ENCODE results near the gene ARHGAP19.

ARHGAP19 gene

DNA sequence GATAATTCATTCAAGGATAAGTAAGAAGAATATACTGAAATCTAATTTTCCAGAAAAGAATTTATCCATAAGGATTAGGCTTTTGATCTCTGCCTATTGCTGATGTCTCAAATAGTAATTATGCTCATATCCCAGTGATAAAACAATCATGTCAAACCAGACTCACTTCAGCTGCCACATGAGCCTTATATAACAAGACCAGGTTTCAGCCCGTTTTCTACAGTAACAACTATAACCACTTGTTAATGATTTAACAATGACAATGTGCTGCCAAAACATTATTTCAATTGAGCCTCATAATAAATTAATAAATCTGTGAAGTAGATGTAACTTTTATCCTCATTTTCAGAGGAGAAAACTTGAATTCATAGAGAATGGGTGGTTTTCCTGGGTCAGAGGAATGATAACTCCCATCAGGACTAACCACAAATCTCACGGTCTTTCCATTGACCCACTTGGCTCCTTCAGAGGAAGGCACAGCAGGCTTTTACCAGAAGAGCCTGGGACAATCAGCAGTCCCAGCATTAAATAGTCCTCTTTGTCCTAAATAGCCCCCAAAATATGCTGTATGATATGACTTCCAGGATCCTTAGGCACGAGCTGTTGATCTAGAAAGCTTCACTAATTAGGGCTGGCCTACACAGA, 64.2 kb downstream of the ARHGAP19 start:
- no peak for DNase-seq

DNA sequence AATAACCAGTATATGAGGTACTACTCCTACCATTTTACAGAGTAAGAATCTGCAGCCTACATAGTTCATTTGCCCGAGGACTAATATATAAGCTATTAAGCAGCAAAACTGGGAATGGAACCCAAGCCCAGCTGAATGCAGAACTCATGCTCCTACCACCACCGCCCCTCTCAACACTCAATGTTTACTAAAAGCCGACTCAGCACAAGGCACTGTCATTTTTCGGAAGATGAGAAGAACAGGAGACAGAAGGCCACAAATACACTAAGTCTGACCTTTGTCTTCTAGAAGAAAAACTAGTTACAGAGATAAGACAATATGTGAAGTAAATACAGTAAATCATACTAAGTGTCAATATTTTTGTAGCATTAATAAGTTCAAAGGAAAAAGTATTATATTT, 66.0 kb downstream of the ARHGAP19 start:
- no peak for DNase-seq

DNA sequence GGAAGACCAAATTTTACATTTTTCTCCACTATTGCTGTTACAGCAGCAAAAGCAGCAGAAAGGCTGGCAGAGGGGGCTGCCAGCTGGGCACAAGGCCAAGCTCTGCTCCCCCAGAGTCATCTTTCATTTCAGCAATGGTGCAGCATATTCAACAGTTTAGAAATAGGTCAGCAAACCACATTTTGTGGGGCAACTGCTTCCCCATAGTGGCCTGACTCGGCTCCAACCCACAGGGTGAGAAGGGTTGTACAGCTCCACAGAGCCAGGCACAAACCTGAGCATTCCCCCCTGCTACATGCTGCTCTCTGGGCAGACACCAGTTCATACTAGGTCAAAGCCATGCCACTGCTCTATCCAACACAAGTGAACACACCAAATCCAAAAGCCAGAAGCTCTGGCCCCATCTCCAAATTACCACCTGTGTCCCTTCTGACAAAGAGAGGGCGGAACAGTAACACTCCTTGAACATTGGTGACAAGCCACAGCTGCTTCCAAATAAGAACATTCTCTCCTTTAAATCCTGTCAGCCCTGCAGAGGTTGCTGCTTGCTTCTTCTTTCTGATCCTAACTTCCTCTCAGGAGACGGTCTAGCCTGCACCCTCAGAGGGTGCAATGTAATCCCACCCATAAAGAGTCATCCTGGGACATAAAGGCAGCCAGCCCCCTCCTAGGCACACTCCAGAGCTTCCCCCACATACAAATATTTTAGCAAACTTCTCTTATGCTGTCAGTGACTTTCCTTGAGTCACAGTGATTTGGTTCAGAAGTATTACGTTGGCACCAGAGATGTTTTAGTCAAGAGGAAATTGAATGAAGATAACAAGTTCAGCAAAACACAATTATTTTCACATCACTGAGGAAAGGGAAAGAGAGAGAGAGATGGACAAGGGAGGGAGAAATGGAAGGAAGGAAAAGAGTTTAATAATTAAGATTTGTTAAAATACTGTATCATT, 67.7 kb downstream of the ARHGAP19 start:
- DNase-seq = no peak

DNA sequence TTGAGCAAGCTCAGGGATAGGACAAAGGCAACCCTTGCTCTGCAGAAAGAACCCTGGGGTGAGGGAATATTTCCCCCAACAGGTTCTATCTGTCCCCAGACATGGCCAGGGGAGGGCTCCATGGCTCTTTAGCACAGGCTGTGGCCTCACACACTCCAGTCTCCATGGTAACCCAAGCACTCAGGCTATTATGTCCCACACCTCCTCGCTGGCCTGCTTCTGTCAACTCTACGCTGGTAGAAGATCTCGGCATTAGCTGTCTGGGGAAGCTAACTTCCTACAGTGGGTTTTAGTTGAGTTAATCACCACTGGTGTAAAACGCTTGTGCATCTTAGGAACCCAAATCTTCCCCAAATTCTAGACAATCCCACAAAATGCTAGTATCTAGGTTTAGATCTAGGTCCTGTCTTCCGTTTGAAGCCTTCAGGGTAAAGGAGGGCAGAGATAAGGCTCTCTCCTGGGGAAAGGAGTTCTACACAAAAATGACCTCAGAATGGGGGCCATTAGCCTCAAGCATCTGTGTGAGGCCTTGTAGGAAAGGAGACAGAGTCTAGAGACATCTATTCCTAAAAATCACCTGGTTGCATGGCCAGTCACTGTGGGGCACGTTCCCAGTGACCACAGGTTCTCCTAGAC, 70.0 kb downstream of the ARHGAP19 start:
- DNase-seq = no peak

DNA sequence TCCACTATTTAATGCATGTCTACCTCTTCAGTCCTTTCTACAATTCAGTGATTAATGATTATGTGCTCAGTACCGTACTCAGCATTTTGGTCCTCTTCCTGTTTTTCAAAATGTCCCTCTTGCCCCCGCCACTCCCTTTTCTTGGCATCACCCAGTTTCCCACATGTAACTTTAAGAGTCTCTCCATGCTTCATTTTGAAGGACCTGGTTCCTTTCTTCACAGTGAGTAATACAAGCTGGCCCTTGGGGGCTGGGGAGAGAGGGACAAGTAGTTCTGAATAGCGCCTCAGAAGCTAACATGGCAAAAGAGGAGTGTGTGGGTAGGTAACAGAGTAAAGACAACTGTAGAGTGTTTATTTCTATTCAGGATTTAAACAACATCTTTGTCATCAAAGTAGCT, 72.1 kb downstream of the ARHGAP19 start:
- no peak for DNase-seq

DNA sequence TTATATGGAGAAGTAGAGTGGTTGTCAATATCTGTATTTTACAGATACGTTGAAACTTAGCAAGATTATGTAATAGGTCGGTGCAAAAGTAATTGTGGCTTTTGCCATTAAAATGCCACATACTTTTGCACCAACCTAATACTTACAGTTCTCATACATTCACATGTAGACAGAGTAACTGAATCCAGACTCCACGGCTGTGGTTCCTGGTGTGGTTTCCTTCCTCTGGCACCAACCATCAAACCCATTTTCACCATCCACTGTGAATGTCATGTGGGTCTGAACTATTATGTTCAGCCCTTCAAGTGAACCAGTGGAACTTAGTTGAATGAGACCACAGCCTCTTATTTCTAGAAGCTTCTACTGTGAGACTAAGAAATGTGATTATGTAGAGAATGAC, 75.1 kb downstream of the ARHGAP19 start:
- no peak for DNase-seq

DNA sequence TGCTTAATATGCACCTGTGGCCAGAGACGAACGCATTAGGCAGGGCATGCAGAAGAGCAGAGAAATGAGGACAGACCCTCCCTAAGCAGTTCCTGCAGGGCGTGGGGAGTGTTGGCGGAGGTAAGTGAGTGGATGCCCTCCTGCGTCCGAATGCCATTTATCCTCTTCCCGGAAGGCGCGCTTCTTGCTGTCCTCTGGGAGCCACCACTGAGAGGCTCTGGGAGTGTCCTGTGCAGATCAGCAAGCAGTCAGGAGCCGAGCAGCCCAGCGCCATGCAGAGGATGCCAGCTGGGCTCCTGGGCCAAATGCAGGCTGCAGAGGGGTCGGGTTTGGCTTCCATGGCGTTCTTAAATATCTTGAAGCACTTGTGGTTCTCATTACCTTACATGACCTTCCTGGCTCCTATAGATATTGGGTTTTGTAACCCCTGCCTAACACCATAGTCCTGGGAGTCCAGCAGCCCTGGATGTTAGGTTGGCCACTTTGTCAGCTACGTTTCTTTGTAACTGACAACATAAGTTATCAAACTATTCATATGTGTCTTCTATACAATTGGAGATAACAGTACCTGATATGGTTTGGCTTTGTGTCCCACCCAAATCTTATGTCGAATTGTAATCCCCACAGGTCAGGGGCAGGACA, 76.7 kb downstream of the ARHGAP19 start:
- DNase-seq = no peak

DNA sequence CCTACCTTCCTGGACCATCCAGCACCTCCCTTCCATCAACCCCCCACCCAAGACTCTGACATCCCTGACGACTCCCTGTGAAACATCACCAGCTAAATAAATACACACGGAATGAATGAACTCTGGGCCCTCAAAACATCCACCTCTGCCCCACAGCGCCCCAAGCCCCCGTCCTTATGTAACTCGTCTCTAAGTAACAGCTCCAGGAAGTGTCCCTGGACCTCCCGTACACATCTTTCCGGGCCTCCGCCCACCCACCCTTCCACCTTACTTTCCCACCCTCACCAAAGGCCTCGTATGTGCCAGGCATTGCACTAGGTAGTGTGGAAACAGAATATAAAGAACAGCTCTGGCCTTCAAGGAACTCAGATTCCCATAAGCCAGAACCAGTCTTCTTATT, 79.0 kb downstream of the ARHGAP19 start:
- DNase-seq = no peak

DNA sequence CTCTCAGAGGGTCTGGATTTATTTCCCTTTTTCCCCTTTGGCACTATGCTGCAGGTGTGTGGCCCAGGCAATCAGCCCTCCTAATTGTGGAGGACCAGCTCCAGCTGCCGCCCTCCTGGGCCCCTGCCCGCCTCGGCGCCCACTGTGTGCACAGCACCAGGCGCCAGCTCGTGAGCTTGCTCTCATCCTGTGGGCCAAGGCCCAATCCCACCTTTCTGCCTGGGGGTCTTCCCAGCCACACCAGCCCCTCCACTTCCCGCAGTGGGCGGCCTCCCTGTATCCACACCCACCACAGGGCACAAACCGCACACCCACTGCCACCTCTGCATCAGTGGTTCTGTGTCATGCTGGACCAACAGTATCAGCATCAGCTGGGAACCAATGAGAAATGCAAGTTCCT, 81.2 kb downstream of the ARHGAP19 start:
- no peak for DNase-seq

DNA sequence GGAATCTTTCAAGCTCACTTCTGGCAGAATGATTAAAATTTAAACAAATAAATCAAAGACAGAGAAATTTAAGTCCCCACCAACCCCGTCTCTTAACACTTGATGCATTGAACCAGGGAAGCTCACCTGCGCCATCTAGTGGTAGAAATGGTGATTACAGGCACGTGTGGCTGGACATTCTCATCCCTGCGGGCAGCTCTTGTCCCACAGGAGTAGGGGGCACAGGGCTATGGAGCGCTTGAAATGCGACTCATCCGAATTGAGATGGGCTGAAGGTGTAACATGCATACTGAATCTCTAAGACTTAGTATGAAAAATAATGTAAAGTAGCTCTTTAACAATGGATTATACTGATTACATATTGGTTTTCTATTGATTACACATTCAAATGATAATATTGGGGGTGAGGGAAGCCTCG, 81.9 kb downstream of the ARHGAP19 start:
- no peak for DNase-seq

DNA sequence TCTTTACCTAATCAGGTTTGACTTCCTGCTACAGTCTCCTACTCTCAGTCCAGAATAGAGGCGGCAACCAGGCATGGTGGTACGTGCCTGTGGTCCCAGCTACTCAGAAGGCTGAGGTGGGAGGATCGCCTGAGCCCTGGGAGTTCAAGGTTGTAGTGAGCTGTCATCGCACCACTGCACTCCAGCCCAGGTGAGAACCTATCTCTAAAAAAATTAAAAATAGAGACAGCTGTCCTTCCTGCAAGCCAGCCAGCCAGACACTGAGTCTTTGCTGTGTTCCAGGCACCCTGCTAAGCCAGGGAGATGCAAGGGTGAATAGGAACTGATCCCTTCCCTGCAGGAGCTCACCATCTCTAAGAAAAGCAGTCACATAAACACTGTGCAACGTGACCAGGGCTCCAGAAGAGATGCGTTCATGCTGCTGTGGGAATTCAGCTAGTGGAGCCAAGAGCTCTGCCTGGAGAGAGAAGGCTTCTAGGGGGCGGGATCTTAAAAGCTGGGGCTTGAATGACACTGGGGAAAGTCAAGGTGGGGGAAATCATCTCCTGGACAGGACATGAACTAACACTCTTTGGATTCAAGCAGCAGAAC, 84.6 kb downstream of the ARHGAP19 start:
- DNase-seq = no peak

DNA sequence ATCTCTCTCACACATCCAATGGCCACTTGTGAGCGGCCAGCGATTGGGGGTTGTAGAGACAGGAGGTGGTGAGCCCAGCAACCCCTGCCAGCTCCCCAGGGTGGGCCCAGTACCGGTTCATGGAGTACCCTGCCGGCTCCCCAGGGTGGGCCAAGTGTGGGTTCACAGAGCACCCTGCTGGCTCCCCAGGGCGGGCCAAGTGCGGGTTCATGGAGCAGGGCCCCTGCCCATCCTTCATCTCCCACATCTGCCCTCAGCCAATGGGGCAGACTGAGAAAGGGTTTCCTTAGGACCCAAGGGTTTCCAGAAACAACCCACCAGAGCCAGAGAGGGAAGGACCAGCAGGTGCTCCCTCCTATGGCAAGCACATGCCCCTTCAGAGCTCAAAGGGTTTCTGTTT, 85.3 kb downstream of the ARHGAP19 start:
- DNase-seq = no peak

DNA sequence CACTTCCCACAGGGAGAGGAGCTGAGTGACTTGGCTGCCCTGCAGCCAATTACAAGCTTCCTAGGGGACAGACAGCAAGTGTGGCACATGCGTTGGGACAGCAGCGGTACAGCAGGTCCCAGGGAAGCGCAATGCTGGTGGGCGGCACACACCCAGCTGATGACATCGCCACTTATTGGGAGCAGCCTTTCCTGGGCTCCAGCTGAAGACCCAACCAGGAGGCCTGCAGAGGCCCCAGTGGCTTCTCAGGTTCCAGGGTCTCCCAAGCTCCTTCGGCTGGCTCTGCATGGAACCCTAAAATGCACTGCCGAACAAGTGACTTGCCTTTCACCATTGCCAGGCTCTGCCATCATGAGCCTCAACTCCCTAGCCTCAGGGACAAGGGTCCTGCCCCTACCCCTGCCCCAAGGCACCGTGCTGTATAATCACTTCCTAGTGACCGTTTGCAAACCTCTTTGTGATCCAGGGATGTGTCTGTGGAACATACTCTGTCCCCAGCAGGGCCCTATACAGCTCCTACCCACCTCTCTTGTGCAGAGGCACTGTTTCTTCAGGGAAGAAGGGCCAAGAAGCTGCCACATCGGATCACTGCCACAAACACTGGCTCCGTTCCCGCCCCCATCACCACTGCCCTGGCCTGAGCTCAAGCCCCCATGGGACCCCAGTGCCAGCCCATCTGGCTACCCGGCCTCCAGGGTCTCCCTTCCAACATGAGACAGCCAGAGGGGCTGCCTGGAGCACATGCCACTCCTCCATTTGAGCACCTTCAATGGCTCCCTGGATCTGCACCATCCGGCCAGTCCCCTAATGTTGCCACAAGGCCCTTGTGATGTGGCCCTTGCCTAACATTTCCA, 87.4 kb downstream of the ARHGAP19 start:
- no peak for DNase-seq

DNA sequence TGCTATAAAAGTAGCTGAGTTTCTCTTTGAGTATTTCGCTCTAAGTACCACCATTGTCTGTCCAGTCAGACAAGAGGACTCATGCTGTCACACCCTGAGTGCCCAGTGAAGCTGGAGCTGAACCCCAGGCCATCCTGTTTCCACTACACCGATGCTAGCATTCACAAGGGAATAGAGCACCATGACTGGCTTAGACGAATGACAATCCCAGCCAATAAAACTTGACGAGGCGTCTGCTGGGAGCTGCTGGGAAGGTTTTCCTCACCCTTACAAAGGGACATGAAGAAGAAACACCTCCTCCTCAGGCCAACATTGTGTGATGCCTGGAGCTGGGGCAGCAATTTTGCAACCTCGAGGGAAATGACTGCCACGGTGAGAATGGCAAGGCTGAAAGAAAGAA, 89.2 kb downstream of the ARHGAP19 start:
- DNase-seq = no peak

DNA sequence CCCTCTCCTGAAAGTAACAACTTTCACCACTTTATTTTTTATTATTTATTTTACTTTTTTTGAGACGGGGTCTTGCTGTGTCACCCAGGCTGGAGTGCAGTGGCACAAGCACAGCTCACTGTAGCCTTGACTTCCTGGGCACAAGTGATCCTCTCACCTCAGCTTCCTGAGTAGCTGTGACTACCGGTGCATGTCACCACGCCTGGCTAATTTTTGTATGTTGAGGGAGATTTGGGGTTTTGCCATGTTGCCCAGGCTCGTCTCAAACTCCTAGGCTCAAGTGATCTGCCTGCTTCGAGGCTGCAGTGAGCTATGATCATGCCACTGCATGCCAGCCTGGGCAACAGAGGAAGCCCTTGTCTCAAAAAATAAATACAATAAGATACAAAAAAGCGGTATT, 91.8 kb downstream of the ARHGAP19 start:
- no peak for DNase-seq

DNA sequence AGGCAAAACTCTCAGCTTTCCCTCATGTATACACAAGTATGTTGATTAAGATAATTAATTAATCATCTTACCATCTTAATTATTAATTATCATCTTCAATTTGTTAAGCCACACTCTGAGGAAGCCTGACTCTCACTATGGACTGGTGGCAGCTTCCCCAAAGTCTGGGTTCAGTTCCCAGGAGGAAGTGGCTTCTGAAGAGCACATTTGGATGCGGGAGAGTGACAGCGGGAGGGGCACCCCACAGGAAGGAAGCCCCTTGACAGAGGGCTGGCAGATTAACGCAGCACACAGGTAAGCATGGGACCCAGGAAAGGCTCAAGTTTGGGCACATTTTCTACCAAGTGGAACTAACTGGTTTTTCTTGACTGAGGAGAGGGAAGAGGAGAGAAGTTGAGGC, 93.3 kb downstream of the ARHGAP19 start:
- DNase-seq = no peak

DNA sequence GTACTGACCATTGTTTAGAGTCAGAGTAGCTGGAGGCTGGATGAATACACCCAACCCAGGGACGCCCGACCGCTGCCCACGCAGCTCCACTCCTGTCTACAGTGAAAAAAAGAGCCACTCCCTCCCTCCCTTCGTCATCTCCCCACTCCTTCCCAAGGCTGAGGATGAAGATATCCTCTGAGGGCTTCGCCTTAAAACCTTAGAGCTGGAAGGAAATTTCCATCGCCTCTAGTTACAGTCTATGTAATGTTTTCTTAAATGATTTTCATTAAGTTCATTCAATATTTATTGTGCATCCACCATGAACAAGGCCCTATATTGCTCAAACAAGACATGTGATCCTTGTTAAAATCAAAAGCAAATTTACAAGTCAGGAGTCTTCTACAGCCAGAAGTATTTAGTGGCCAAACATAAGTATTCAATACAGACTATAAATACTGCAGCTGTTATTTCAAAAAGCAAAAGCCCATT, 95.4 kb downstream of the ARHGAP19 start:
- DNase-seq = no peak

DNA sequence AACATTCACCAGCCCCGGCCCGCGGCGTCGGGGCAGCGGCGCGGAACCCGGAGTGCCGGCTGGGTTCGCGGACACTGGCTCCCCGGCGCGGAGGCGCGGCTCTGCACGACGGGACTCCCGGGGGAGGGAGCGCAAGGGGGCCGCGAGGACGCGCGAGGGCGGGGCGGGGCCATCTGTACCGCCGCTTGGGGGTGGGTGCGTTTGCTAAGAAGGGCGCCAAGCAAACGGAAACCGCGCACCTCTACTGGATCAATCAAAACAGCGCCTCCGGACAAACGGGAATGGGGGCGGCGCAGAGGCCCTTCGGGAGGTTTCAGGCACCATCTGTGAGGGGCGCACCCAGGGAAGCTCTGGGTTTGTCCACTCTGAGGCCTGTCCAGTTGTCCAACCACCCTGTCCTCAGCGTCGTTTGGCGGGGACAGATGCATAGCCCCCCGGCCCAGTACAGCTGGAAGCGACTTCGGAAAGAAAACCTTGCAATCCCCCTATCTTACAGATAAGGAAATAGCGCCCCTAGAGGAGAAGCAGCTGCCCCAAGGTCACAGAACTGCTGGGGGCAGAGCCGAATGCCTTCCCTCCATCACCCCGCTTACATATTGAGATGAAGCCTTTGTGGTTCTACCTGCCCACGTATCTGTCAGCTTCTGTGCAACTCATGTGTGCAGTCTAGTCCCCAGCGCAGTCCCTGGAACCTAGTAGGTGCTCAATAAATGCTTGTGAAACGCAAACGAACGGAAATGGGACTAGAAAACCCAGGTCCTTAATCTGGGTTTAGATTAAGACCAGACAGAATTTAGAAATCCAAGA, 96.0 kb downstream of the ARHGAP19 start:
- no peak for DNase-seq

DNA sequence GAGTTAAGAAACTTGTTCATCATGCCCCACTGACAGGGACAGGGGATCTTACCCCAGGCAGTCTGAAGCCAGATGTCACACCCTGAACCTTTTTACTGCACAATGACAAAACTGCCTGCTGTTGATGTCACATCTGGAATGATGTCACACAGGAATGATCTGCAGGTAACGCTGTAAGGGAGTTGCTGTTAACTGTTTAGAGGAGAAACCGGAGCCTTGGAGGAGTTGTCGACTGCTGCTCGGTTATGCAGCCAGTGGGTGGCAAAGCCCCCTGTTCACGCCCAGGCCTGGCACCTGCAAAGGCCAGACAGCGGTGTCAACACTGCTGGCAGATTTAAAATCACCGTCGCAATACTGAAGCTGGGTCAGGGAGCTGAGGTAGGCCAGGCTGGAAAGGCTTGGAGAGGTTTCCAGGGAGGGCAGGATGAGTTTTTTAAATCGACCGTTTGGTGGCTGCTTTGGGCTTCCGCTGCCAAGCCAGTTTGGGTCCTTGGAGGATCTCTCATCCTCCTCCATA, 96.7 kb downstream of the ARHGAP19 start:
- no peak for DNase-seq

DNA sequence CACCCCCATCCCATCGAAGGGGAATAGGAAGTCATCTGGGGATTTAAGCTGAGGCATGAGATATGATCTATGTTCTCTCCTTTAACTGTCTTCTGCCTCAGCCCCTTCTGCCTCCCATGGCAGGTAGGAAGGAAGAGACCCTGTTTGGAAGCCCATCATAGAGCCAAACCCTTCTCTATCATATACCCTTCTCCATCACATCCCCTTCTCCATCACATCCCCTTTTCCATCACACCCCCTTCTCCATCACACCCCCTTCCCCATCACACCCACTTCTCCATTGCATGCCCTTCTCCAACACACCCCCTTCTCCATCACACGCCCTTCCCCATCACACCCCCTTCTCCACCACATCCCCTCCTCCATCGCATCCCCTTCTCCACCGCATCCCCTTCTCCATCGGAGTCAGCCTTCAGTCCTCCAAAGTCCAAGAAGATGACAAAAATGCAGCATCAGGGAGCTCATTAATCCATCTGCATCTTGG, 99.4 kb downstream of the ARHGAP19 start:
- no peak for DNase-seq

DNA sequence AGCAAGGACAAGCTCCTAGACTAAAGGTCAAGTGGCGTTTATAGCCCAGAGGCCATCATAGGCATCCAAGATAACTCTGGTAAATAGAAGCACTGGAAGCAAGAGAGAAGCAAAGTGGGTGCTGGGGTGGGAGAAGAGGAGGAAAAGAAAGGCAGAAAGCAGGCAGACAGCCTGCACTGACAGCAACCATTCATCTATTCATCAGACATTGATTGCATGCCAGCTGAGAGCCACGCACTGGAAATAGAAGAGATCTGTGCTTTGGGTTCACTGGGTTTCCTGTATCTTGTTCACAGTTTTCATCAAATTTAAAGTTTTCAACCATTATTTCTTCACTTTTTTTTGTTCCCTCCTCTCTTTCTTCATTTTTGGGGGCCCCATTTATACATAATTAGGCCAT, 102.0 kb downstream of the ARHGAP19 start:
- DNase-seq = no peak
